Omental fat pad (tissue), 4 donors: ENCODE data around the gene CRYGB. TPM values are rescaled to one million over a fixed set of nuclear protein-coding genes. Genes with fewer than 3 reads are reported as not detected.

ENCODE experiments used
- ATAC-seq: fragments of 150-250 bp; one replicate; pipeline ENCODE4 v1.9.1; 2016; ENCODE audit warnings: mild to moderate bottlenecking, moderate library complexity; ENCODE audit not compliant: low FRiP score
- DNase-seq: peaks from one replicate; pipeline ENCODE4 v3.0.0-alpha.2; 2019; ENCODE audit warnings: low spot score
- CTCF ChIP-seq, 3 donors: fragments of 450-650 bp; IDR thresholded peaks; one replicate each; pipeline ENCODE4 v1.5.1; 2016 to 2017; ENCODE audit warnings: antibody characterized with exemption in 3 of 3, mild to moderate bottlenecking in 3 of 3, moderate library complexity in 2 of 3
- total RNA-seq, 4 donors: library from RNA; depleted of rRNA; stranded (reverse); fragments of >200 nt; gene quantifications; one replicate each; pipeline ENCODE4 v1.1.0, GENCODE V29; 2016

Gene CRYGB
- total RNA-seq, 4 donors from 2014 or later, result not detected

GRCh38 chr2:208097801-208098200 lies 48.2 kb downstream of the CRYGB start:
- ATAC-seq (no peak), DNase-seq (no peak)
- TF ChIP-seq CTCF (IDR thresholded peaks at IDR 0.05), result no peak

DNA sequence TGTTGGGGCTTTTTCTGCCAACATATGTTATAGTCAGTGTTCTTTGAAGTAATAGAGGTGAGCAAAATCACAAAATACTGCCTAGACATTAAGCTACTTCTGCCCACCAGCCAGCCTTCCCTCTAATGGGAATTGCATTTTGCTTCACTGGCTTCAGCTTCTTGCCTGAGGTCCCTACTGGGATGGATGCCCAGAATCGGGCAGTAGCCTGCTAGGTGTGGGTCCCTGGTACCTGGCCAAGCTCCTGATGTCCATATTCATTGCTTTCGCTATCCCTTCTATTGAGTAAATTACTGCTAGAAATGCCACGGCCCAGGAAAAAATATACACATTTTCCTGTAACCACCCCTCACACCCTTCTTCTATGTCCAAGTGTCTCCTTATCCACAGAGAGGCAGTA lies 48.6 kb downstream of the CRYGB start:
- DNase-seq, result no peak
- ATAC-seq, result no peak
- TF ChIP-seq CTCF (IDR thresholded peaks at IDR 0.05), result no peak

DNA sequence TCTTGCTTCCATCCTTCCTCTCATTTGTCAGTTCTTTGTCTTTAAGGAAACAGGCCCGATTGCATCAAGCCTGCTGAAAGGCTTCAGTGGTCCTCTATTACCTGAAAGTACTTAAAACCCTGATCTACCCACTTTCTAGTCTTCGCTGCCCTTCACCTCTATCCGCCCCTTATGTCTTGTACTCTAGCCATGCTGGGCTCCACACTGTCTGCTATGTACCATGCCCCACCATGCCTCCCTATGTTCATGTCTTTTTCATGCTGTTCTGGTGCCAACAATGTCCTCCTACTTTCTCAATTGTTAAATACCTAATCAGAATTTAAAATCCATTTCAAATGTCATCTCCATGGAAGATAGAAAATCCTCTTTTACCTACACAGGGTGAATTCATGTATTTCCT lies 49.9 kb downstream of the CRYGB start:
- TF ChIP-seq CTCF (IDR thresholded peaks at IDR 0.05), result no peak
- DNase-seq (no peak), ATAC-seq (no peak)

GRCh38 chr2:208093128-208093527 lies 52.8 kb downstream of the CRYGB start:
- TF ChIP-seq CTCF (IDR thresholded peaks at IDR 0.05), result no peak
- ATAC-seq (no peak), DNase-seq (no peak)

Other genes with a start within 250 kb of the CRYGB start
- 10 to 100 TPM; 14.1 to 31.4 (median 24.2) TPM for gene PLEKHM3, start 120.6 kb downstream of the CRYGB start, total RNA-seq
- gene CRYGD, start 21.6 kb downstream of the CRYGB start, total RNA-seq, result not detected
- gene CRYGC, start 16.3 kb downstream of the CRYGB start, total RNA-seq, result not detected
- gene CRYGA, start 17.4 kb upstream of the CRYGB start, total RNA-seq, result not detected
- gene C2orf80, start 43.9 kb upstream of the CRYGB start, total RNA-seq, result not detected
- 100 to 1,000 TPM; 111 to 170 (median 125) TPM for gene IDH1, start 108.9 kb upstream of the CRYGB start, total RNA-seq
- gene PIKFYVE, start 120.1 kb upstream of the CRYGB start, total RNA-seq, result 10 to 100 TPM; 27.1 to 39.2 (median 35.1) TPM